ENCODE measurements around the gene PRKCI.
"Not testable (repeated sequence)": the region's sequence is repeated elsewhere in the genome, so short reads cannot be mapped to it uniquely, and the experiment has no call there.

Gene PRKCI

DNA sequence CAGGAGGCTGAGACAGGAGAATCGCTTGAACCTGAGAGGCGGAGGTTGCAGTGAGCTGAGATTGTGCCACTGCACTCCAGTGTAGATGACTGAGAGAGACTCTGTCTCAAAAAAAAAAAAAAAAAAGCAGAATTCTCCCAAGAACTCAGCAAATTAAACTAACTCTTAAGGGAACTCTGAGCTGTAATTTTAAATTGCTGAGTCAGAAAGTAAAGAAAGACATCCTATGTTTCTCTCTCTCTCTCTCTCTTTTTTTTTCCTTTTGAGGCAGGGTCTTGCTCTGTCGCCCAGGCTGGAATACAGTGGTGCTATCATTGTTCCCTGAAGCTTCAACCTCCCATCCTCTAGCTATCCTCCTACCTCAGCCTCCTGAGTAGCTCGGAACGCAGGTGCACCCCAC, 20.7 kb upstream of the PRKCI start:
- peaks cover 5 to 8% of the 10 kb centered on the region in 2 donors for H3K4me1 ChIP-seq (ENCODE audit: control insufficient read depth in 1 of 2, insufficient read depth in 2 of 2, low read length in 2 of 2)

DNA sequence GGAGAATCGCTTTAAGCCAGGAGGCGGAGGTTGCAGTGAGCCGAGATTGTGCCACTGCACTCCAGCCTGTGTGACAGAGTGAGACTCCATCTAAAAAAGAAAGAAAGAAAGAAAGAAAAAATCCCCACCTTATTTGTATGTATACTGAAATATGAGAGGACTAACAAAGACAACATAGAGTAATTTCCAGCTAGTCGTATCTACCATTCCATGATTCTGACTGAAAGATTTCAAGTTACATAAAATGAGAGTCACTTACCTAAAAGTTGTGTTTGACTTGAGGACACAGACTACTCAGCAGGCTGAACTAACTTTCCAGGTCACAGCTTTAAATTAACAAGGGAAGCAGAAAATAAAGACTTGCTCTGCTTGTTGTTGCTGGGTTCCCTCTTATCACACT, 18.8 kb upstream of the PRKCI start:
- H3K4me3 ChIP-seq (ENCODE audit: low read depth in 1 of 2, low read length in 2 of 2), result no peak overlapping the region
- H3K27ac ChIP-seq (ENCODE audit: low read depth, low read length), result no peak overlapping the region
- no peaks in the 10 kb centered on the region for H3K9me3 ChIP-seq (ENCODE audit: control insufficient read depth in 1 of 2, low read length in 2 of 2)
- H3K4me1 ChIP-seq (ENCODE audit: control insufficient read depth in 1 of 2, insufficient read depth in 2 of 2, low read length in 2 of 2), result peaks cover 5 to 8% of the 10 kb centered on the region in 2 donors
- no peaks in the 10 kb centered on the region for H3K27me3 ChIP-seq (ENCODE audit: control insufficient read depth in 1 of 2, insufficient read depth in 2 of 2, low read length in 2 of 2)
- no peak overlapping the region for H3K9ac ChIP-seq (ENCODE audit: low read depth in 1 of 2, low read length in 2 of 2)
- no peaks in the 10 kb centered on the region for H3K36me3 ChIP-seq (ENCODE audit: control insufficient read depth in 1 of 2, insufficient read depth in 2 of 2, low read length in 2 of 2)

More for the DNA sequence above, 20.7 kb upstream of the PRKCI start:
- H3K9ac ChIP-seq (ENCODE audit: low read depth in 1 of 2, low read length in 2 of 2), result no peak overlapping the region
- H3K4me3 ChIP-seq (ENCODE audit: low read depth in 1 of 2, low read length in 2 of 2), result no peak overlapping the region
- no peaks in the 10 kb centered on the region for H3K9me3 ChIP-seq (ENCODE audit: control insufficient read depth in 1 of 2, low read length in 2 of 2)
- no peaks in the 10 kb centered on the region for H3K27me3 ChIP-seq (ENCODE audit: control insufficient read depth in 1 of 2, insufficient read depth in 2 of 2, low read length in 2 of 2)
- no peak overlapping the region for H3K27ac ChIP-seq (ENCODE audit: low read depth, low read length)
- no peaks in the 10 kb centered on the region for H3K36me3 ChIP-seq (ENCODE audit: control insufficient read depth in 1 of 2, insufficient read depth in 2 of 2, low read length in 2 of 2)

DNA sequence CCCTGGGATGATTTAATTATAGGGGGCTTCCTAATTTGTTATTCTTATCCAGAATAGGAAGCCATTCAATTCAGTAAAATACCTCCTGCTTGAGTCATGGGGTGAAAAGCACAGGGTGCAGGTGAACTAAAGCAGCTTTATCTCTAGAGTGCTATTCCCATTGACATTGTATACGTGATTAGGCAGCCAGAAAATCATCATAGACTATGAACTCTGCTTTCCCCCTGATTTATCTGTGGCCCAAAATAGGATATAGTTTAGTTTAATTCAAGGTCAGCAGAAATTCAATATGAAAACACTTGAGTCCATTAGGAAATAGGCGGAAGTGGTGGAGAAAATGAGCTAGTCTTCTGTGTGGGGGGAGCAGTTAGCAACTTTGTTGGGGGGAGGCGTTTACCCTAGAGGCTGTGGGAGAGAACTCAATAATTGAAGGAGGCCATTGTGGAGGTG, 18.2 kb upstream of the PRKCI start:
- Histone ChIP-seq H3K9ac (ENCODE audit: low read depth in 1 of 2, low read length in 2 of 2) (no peak overlapping the region), H3K4me3 (ENCODE audit: low read depth in 1 of 2, low read length in 2 of 2) (no peak overlapping the region), H3K4me1 (ENCODE audit: control insufficient read depth in 1 of 2, insufficient read depth in 2 of 2, low read length in 2 of 2) (peaks cover 5 to 8% of the 10 kb centered on the region in 2 donors), H3K27me3 (ENCODE audit: control insufficient read depth in 1 of 2, insufficient read depth in 2 of 2, low read length in 2 of 2) (no peaks in the 10 kb centered on the region), H3K27ac (ENCODE audit: low read depth, low read length) (no peak overlapping the region), H3K36me3 (ENCODE audit: control insufficient read depth in 1 of 2, insufficient read depth in 2 of 2, low read length in 2 of 2) (no peaks in the 10 kb centered on the region), H3K9me3 (ENCODE audit: control insufficient read depth in 1 of 2, low read length in 2 of 2) (no peaks in the 10 kb centered on the region)

DNA sequence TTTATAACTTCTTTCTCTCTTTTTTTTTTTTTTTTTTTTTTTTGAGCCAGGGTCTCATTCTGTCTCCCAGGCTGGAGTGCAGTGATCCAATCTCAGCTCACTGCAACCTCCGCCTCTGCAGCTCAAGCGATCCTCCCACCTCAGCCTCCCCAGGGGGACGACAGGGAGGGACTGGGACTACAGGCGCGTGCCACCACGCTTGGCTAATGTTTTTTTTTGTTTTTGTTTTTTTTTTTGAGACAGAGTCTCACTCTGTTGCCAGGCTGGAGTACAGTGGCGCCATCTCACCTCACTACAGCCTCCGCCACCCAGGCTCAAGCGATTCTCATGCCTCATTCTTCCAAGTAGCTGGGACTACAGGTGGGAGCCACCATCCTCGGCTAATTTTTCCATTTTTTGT, 17.7 kb upstream of the PRKCI start:
- H3K9me3 ChIP-seq (ENCODE audit: control insufficient read depth in 1 of 2, low read length in 2 of 2), result no peaks in the 10 kb centered on the region
- H3K36me3 ChIP-seq (ENCODE audit: control insufficient read depth in 1 of 2, insufficient read depth in 2 of 2, low read length in 2 of 2), result no peaks in the 10 kb centered on the region
- peaks cover 5 to 8% of the 10 kb centered on the region in 2 donors for H3K4me1 ChIP-seq (ENCODE audit: control insufficient read depth in 1 of 2, insufficient read depth in 2 of 2, low read length in 2 of 2)
- H3K9ac ChIP-seq (ENCODE audit: low read depth in 1 of 2, low read length in 2 of 2), result no peak overlapping the region
- H3K27ac ChIP-seq (ENCODE audit: low read depth, low read length), result no peak overlapping the region
- no peaks in the 10 kb centered on the region for H3K27me3 ChIP-seq (ENCODE audit: control insufficient read depth in 1 of 2, insufficient read depth in 2 of 2, low read length in 2 of 2)
- H3K4me3 ChIP-seq (ENCODE audit: low read depth in 1 of 2, low read length in 2 of 2), result no peak overlapping the region

DNA sequence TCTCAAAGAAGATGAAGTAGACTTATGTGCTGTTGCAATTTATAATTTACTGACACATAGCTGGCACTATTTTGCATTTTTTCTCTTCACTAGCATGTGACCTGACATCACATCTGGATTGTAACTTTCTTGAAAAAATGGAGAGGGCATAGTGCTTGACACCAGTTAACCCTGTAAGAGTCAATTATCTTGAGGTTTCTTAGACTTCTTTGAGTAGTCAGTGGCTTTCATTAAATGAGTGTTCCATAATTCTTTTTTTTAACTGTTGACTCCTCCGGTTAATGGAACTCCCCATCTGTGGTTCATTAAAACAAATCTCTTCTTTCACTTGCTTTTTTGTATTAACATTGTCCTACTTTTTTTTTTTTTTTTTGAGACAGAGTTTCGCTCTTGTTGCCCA, 16.9 kb upstream of the PRKCI start:
- Histone ChIP-seq H3K27ac (ENCODE audit: low read depth, low read length) (no peak overlapping the region), H3K36me3 (ENCODE audit: control insufficient read depth in 1 of 2, insufficient read depth in 2 of 2, low read length in 2 of 2) (no peaks in the 10 kb centered on the region), H3K27me3 (ENCODE audit: control insufficient read depth in 1 of 2, insufficient read depth in 2 of 2, low read length in 2 of 2) (no peaks in the 10 kb centered on the region), H3K4me1 (ENCODE audit: control insufficient read depth in 1 of 2, insufficient read depth in 2 of 2, low read length in 2 of 2) (peaks cover 5 to 8% of the 10 kb centered on the region in 2 donors), H3K9ac (ENCODE audit: low read depth in 1 of 2, low read length in 2 of 2) (no peak overlapping the region), H3K9me3 (ENCODE audit: control insufficient read depth in 1 of 2, low read length in 2 of 2) (no peaks in the 10 kb centered on the region), H3K4me3 (ENCODE audit: low read depth in 1 of 2, low read length in 2 of 2) (no peak overlapping the region)

DNA sequence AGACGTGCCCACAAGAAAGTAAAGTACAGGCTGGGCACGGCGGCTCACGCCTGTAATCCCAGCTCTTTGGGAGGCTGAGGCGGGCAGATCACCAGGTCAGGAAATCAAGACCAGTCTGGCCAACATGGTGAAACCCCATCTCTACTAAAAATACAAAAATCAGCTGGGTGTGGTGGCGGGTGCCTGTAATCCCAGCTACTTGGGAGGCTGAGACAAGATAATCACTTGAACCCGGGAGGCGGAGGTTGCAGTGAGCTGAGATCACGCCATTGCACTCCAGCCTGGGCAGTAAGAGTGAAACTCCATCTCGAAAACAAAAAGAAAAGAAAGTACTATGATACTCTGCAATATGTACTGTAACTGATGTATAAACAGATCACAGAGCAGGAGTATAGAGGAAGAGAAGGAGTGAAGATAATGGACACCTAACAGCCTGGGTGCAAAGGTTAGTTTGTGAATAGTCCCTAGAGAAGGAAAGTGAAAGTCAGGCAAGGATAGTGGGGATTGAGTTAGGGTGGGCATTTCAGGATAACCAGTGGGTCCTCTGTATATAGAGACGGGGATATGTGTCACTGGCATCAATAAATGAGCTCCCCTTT, 16.0 kb upstream of the PRKCI start:
- not testable (repeated sequence) for H3K9me3 ChIP-seq (ENCODE audit: control insufficient read depth in 1 of 2, low read length in 2 of 2); H3K4me3 ChIP-seq (ENCODE audit: low read depth in 1 of 2, low read length in 2 of 2); H3K4me1 ChIP-seq (ENCODE audit: control insufficient read depth in 1 of 2, insufficient read depth in 2 of 2, low read length in 2 of 2); H3K27ac ChIP-seq (ENCODE audit: low read depth, low read length); H3K27me3 ChIP-seq (ENCODE audit: control insufficient read depth in 1 of 2, insufficient read depth in 2 of 2, low read length in 2 of 2); H3K9ac ChIP-seq (ENCODE audit: low read depth in 1 of 2, low read length in 2 of 2); H3K36me3 ChIP-seq (ENCODE audit: control insufficient read depth in 1 of 2, insufficient read depth in 2 of 2, low read length in 2 of 2)

DNA sequence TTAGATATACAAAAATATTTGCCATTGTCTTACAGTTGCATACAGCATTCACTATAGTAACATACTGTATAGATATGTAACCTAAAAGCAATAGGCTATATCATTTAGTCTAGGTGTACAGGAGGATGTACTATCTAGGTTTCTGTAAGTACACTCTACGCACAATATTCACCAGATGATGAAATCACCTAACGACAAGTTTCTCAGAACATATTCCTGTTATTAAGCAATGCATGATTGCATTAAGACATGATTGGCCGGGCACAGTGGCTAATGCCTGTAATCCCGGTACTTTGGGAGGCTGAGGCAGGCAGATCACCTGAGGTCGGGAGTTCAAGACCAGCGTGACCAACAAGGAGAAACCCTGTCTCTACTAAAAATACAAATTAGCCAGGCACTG, 14.5 kb upstream of the PRKCI start:
- Histone ChIP-seq H3K27ac (ENCODE audit: low read depth, low read length) (no peak overlapping the region), H3K36me3 (ENCODE audit: control insufficient read depth in 1 of 2, insufficient read depth in 2 of 2, low read length in 2 of 2) (no peaks in the 10 kb centered on the region), H3K4me1 (ENCODE audit: control insufficient read depth in 1 of 2, insufficient read depth in 2 of 2, low read length in 2 of 2) (peaks cover 5 to 8% of the 10 kb centered on the region in 2 donors), H3K9ac (ENCODE audit: low read depth in 1 of 2, low read length in 2 of 2) (no peak overlapping the region), H3K27me3 (ENCODE audit: control insufficient read depth in 1 of 2, insufficient read depth in 2 of 2, low read length in 2 of 2) (no peaks in the 10 kb centered on the region), H3K9me3 (ENCODE audit: control insufficient read depth in 1 of 2, low read length in 2 of 2) (no peaks in the 10 kb centered on the region), H3K4me3 (ENCODE audit: low read depth in 1 of 2, low read length in 2 of 2) (no peak overlapping the region)

DNA sequence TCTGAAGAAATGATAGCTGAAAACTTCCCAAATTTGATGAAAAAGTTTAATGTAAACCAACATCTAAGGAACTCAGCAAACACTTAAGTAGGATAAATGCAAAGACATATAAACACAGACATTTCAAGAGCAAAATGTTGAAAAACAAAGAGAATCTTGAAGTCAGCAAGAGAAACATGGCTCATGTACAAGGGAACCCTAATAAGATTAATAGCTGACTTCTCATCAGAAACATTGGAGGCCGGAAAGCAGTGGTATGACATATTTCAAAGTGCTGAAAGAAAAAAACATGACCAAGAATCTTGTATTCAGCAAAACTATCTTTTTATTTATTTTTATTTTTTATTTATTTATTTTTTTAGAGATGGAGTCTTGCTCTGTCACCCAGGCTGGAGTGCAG, 10.6 kb upstream of the PRKCI start:
- Histone ChIP-seq H3K9ac (ENCODE audit: low read depth in 1 of 2, low read length in 2 of 2) (no peak overlapping the region), H3K4me3 (ENCODE audit: low read depth in 1 of 2, low read length in 2 of 2) (no peak overlapping the region), H3K9me3 (ENCODE audit: control insufficient read depth in 1 of 2, low read length in 2 of 2) (no peaks in the 10 kb centered on the region), H3K4me1 (ENCODE audit: control insufficient read depth in 1 of 2, insufficient read depth in 2 of 2, low read length in 2 of 2) (no peaks in the 10 kb centered on the region), H3K36me3 (ENCODE audit: control insufficient read depth in 1 of 2, insufficient read depth in 2 of 2, low read length in 2 of 2) (no peaks in the 10 kb centered on the region), H3K27me3 (ENCODE audit: control insufficient read depth in 1 of 2, insufficient read depth in 2 of 2, low read length in 2 of 2) (no peaks in the 10 kb centered on the region), H3K27ac (ENCODE audit: low read depth, low read length) (no peak overlapping the region)

DNA sequence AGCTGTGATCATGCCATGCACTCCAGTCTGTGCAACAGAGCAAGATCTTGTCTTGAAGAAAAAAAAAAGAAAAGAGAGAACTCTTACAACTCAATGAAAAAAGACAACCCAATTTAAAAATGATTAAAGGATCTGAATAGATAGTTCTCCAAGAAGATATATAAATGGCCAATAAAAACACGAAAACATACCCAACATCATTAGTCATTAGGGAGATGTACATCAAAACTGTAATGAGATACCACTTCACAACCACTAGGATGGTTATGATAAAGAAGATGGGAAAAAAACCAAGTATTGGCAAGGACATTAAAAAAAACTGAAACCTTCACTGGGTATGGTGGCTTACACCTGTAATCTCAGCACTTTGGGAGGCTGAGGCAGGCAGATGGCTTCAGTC, 2.4 kb upstream of the PRKCI start:
- no peaks in the 10 kb centered on the region for H3K9me3 ChIP-seq (ENCODE audit: control insufficient read depth in 1 of 2, low read length in 2 of 2)
- no peak overlapping the region for H3K4me3 ChIP-seq (ENCODE audit: low read depth in 1 of 2, low read length in 2 of 2)
- H3K9ac ChIP-seq (ENCODE audit: low read depth in 1 of 2, low read length in 2 of 2), result no peak overlapping the region
- peaks cover 5 to 10% of the 10 kb centered on the region in 2 donors for H3K4me1 ChIP-seq (ENCODE audit: control insufficient read depth in 1 of 2, insufficient read depth in 2 of 2, low read length in 2 of 2)
- H3K27ac ChIP-seq (ENCODE audit: low read depth, low read length), result no peak overlapping the region
- no peaks in the 10 kb centered on the region for H3K27me3 ChIP-seq (ENCODE audit: control insufficient read depth in 1 of 2, insufficient read depth in 2 of 2, low read length in 2 of 2)
- no peaks in the 10 kb centered on the region for H3K36me3 ChIP-seq (ENCODE audit: control insufficient read depth in 1 of 2, insufficient read depth in 2 of 2, low read length in 2 of 2)

DNA sequence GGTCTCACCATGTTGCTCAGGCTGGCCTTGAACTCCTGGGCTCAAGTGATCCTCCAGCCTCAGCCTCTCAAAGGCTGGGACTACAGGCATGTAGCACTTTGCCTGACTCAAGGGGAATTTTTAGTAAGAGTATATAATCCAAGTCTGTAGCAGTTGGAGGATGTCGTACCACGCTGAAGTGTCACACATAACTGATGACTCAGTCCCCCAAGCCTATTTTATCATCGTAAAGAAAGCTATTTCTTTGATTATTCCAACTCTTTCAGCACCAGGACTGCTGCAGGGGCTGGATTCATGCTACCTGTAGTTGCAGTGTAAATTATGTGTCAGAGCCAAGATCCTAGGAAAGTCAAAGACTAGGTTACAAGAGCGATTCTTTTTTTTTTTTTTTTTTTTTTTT, 1.4 kb upstream of the PRKCI start:
- no peak overlapping the region for H3K27ac ChIP-seq (ENCODE audit: low read depth, low read length)
- H3K36me3 ChIP-seq (ENCODE audit: control insufficient read depth in 1 of 2, insufficient read depth in 2 of 2, low read length in 2 of 2), result no peaks in the 10 kb centered on the region
- no peak overlapping the region for H3K9ac ChIP-seq (ENCODE audit: low read depth in 1 of 2, low read length in 2 of 2)
- no peaks in the 10 kb centered on the region for H3K9me3 ChIP-seq (ENCODE audit: control insufficient read depth in 1 of 2, low read length in 2 of 2)
- H3K4me3 ChIP-seq (ENCODE audit: low read depth in 1 of 2, low read length in 2 of 2), result no peak overlapping the region
- peaks cover 5 to 10% of the 10 kb centered on the region in 2 donors for H3K4me1 ChIP-seq (ENCODE audit: control insufficient read depth in 1 of 2, insufficient read depth in 2 of 2, low read length in 2 of 2)
- H3K27me3 ChIP-seq (ENCODE audit: control insufficient read depth in 1 of 2, insufficient read depth in 2 of 2, low read length in 2 of 2), result no peaks in the 10 kb centered on the region
